ENCODE measurements around the gene SPNS3.

The SPNS3 gene

DNA sequence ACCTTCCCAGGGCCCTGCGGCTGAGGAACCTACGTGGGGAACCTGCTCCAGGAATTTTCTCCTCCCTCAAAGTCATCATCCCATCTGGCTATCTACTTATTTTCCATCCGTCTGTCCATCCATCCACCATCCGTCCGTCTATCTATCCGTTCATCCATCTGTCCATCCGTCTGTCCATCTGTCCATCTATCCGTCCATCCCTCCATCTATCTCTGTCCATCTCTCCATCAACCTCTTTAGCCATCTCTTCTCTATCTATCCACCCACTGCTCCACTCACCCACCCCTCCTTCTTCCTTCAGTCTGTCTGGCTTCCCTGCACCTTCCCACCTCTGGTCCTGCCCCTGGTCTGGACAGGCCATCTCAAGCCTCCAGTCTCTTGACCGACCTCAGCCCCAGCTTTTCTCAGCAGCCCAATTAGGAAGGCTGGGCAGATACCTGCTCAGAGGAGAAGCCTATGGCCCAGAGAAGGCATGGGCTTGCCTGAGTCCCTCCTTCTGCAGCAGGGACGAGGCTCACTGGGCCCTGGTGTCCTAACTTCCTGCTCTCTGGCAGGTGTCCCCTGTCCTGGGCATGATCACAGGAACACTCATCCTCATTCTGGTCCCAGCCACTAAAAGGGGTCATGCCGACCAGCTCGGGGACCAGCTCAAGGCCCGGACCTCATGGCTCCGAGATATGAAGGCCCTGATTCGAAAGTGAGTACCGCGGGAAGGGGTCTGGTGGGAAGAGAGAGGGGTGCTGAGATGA lies 98.4 kb downstream of the SPNS3 start:
- DNase-seq = no peak

DNA sequence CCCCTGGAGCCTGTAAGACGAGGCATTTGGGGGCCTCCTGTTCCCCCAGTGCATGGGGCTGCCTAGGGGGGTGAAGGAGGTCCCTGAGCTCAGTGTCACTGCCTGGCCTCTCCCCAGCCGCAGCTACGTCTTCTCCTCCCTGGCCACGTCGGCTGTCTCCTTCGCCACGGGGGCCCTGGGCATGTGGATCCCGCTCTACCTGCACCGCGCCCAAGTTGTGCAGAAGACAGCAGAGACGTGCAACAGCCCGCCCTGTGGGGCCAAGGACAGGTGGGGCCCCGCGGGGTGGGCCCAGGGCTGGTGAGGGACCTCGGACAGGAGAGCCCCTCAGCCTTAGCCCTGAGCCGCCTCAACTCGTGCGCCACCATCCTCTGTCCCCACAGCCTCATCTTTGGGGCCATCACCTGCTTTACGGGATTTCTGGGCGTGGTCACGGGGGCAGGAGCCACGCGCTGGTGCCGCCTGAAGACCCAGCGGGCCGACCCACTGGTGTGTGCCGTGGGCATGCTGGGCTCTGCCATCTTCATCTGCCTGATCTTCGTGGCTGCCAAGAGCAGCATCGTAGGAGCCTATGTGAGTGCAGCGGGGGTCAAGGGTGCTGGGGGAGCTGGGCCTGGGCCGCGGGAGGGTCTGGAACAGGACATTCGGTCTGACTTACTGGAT lies 99.3 kb downstream of the SPNS3 start:
- DNase-seq = no peak

DNA sequence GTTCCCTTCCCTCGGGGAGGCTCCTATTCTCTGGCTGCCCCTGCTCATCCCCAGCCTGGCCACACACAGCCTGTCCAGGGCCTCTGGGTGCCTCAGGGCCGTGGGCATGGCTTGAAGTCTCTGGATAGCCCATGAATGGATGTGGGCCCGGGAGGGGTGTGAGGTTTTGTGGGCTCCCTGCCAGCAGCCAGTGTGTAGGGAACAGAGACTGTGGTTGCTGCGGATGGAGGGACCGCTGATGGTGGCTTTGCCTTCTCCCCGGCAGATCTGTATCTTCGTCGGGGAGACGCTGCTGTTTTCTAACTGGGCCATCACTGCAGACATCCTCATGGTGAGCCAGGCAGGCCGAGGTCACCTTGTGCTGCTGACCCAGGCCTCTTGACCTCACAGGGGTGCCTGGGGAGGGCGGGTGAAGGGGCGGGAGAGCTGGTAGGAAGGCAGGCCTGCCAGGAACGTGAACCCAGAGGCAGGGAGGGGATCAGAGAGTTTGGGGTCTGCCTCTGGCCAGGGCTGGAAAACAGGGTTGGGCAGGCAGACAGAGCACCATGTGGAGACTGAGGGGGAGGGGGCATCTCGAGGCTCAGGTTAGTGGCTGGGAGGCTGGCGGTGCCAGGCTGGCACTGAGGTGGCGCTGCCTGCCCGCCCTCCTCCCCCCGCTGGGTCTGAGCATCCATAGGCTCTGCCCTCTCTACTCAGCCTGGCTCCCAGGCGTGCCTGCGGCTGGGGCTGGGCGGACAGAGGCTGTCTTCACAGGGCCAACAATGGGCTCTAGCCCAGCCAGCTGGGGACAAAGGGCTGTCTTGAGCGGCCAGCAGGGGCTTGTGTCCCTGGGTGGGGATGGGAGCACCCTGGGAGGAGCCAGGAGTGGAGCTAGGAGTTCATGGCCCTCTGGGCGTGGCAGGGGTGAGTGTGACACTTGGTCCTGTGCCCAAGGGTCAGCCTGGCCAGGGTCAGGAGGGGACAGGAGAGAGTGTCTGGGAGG lies 100.1 kb downstream of the SPNS3 start:
- no peak for DNase-seq

DNA sequence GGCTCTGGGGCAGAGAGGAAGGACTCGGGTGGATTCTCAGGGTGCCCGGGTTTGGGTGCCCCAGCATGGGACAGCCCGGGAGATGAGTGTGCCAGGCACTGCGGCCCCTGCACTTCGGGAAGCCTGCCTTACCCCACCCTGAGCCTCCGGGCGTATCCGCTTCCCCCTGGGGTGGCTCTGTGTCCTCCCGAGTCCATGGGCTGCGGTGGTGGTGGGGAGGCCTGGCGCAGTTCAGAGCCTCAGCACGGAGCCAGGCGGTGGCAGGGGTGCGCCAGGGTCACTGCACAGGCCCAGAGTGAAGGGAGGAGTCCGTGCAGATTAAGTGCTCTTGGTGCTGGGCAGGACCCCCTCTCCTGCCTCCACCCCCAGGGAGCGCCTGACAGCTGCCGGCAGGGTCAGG lies 100.8 kb downstream of the SPNS3 start:
- DNase-seq = no peak

DNA sequence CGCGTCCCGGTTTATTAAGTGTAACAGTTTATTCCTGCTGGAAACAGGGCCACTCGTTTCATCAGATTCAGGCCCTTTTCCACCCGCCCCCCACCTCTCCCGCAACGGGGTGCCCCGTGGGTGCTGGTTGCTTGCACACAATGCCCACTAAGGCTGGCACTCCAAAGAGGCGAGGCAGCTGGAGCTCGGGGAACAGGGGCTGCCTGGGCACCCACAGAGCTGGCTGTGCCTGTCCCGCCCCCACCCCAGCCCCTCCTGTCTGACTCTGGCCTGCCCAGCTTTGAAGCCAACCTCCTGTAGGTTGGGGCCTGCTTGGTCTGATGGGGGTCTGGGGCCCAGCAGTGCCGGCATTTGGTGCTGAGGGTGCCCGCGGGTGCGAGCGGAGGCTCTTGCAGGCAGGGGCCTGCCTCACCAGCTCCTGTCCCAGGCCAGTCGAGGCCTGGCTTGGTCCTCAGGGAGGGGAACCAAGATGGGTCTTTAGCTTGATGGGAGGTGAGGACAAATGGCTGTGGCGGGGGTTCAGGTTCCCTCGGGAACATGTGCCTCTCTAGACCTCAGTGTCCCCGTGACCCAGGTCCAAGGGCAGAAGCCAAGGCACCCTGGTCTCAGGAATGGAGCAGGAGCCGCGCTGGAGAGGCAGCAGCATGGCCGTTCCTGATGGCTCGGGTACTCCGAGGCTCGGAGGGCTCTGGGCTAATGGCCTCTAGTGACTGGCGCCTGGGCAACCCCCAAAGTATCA lies 101.4 kb downstream of the SPNS3 start:
- DNase-seq = no peak

DNA sequence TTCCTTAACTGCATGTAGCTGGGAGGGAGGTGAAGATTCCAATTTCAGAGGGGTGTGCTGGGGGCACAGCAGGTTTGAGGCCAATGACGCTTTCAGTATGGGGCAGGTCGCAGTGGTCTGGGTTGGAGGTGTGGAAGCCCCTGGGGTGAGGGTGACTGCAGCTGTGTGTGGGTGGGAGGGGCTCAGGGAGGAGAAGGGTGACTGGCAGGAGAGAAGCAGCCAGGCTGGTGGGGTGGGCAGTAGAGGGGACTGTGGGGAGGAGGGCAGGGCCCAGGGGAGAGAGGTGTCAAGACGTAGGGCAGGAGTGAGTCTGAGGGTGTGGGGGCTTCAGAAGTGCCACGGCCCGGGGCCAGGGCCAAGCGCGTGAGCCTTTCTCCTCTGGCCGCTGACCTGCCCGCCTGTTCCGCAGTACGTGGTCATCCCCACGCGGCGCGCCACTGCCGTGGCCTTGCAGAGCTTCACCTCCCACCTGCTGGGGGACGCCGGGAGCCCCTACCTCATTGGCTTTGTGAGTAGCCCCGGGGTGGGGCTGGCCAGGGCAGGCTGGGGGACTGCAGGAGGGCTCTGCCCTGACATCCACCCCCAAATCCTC lies 102.0 kb downstream of the SPNS3 start:
- DNase-seq = no peak

DNA sequence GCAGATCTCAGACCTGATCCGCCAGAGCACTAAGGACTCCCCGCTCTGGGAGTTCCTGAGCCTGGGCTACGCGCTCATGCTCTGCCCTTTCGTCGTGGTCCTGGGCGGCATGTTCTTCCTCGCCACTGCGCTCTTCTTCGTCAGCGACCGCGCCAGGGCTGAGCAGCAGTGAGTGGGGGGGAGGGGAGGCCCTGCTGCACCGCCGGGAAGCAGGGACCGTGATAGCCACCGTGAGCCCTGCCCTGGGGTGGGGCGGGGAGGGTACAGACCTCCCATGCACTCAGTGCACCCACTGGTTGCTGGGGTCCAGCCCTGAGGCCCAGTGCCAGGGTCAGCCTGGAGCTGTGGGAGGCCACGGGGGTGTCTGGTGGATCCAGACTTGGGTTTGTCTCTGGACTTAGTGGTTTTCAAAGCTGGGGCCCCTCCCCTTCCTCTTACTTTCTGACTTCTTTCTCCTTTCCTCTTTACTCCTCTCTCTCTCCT lies 102.6 kb downstream of the SPNS3 start:
- no peak for DNase-seq

DNA sequence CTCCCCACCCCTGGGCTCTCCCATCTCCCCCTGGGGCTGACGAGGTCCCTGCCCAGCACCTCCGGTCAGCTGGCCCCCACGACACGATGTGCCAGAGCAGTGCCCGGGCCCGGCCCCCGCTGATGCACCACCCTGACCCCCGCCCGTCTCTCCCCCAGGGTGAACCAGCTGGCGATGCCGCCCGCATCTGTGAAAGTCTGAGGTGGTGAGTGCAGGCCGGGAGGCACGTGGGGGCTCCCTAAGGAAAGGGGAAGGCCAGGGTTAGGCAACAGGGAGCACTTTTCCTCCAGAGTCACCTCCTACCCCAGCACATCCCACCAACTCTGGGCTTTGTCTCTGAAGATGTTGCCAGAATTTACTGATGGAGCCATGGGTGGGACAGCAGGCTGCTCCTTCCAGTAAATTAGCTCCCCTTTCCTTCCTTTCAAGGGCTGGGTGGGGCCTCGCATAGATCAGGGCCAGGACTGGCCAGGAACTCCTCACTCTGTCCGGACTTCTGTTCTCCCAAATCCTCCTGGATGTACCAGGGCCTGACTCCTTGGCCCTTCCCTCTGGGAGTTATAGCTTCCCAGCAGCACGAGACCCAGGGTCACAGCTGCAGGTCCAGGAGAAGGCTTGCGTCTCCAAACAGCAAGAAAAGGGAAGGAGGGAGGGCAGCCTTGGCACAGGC lies 103.1 kb downstream of the SPNS3 start:
- no peak for DNase-seq
